HT-29 (cell line): Measurements from ENCODE around the gene PARP12. TPM values are rescaled to one million over a fixed set of nuclear protein-coding genes. Genes with fewer than 3 reads are reported as not detected.

Experiments used
- DNase-seq: peaks from one replicate; pipeline ENCODE4 v3.0.0-alpha.2; 2015; ENCODE audit warnings: low spot score
- total RNA-seq: library from RNA; depleted of rRNA; stranded (reverse); fragments of >200 nt; shearing (Covaris generic); gene quantifications from 2 replicates; pipeline ENCODE4 v1.2.3, GENCODE V29; 2014

The PARP12 gene
- total RNA-seq, 1 experiment from 2014 or later: 51.1 TPM

DNA sequence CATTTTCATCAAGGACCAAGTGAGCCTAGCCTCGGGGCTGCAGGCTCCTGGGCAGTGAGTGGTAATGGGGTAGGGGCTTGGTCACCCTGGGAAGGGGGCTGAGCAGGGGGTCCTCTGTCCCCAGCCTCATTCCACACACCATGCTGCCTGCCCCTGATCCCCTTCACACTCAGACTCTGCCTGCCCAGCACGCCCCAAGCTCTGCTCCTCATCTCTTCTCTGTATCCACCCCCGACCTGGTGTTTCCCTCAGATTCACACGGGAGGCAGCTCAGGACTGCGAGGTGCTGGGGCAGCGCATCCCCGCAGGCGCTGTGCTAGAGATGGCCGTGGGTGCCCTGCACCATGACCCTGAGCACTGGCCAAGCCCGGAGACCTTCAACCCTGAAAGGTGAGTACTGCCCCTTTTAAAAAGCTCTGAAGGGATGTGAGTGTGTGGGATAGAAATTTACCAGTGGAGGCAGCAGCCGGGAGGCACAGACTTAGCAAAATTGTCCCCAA is 47.2 kb downstream of the PARP12 start:
- no peak for DNase-seq

GRCh38 chr7:140014123-140014522 is 48.6 kb downstream of the PARP12 start:
- no peak for DNase-seq

- DNase-seq: no peak
Measured at GRCh38 chr7:140013676-140014075, 49.1 kb downstream of the PARP12 start.

DNA sequence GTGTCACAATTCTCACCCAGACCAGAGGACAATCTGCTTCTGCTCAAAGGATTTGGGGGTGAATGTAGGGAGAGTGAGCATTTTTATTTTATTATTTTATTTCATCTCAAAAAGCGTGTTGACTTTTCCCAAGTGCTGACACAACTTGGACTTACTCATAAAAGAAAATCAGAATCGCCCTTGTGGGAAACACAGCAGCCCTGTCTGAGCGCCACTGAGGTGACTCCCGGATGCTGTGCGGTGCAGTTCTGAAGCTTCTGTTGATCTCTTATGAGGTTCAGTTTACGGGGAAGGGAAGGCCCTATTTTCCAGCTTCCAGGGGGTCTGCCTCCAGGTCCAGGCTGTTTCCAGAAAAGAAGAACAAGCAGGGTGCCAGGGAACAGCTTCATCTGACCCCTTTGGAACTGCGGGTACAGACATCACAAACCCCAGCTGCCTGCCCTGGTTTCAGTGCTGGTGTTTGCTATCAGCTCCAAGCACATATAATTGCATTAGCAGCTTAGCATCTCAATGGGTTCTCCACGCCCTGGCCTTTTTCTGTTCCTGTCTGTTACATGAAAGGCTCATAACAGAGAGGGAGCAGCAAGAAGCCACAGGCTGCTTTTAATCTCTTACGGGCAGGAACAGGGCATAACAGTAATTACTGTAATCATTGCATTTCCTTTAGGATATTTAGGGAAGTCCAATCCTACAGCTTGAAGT is 52.4 kb downstream of the PARP12 start:
- DNase-seq: no peak

DNA sequence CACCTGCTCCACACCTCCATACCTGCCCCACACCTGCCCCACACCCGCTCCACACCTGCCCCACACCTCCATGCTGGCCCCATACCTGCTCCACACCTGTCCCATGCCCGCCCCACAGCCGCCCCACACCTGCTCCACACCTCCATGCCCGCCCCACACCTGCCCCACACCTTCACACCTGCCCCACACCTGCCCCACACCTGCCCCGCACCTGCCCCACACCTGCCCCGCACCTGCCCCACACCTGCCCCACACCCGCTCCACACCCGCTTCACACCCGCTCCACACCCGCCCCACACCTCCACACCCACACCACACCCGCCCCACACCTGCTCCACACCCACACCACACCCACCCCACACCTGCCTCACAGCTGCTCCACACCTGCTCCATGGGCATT is 53.0 kb downstream of the PARP12 start:
- no peak for DNase-seq

DNA sequence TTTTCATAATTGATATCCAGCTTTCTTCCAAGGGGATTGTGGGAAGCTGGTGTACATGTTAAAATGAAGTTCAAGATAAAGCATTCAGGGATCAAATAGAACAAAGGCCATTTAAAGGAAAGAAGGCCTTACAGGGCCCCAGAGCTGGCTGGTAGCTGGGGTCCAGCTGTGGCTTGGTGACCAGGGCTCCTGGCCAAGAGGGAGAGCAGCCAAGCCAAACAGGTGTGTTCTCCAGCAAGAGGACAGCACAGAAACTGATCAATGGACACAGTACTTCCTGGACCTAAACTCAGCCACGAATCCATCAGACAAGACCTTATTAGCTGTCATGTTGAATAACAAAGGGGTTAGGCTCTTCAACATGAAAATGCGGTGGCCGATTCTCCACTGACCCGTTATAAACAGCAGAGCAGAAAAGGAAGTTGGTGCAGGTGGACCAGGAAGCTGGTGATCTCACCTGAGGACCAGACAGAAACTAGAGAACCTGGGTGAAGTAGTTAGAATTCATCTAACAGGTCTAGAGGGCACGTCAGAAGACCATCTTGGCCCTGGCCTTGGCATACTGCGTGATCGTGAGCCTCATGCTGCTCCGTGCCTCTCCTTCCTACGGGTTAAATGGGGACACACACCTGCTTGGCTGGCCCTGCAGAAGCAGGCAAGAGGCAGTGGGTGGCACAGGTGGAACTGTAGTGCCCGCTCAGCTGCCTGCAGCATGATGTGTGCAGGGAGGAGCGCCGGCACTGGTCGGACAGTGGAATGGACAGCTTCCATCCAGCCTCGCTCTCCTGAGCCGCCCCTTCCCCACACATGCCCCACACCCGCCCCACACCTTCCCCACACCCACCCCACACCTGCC is 53.8 kb downstream of the PARP12 start:
- DNase-seq: no peak

DNA sequence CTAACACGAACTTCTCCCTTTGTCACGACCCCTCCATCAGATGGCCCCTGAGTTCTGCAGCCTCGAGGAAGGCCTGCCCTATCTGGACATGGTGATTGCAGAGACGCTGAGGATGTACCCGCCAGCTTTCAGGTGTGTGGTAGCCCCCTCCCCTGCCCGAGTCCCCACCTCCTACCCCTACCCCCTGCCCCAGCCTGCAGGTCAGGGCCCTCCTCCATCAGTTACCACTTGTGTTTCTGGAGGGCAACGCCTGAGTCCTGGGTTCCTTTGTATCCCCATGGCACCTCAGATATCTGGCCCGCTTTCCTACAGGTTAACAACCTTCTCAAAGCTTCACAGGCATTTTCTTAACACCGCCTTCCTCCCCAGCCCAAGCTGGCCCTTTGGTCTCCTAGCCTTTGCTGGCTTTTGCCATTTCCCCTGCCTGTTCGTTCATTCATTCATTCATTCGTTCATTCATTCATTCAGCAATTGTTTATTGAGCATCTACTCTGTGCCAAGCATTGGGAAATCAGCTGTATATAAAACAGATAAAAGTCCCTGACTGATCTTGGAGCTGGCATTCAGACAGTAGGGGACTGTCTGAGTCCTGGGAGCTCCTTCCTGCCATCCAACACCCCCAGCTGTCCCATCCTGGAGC is 55.6 kb downstream of the PARP12 start:
- no peak for DNase-seq

DNA sequence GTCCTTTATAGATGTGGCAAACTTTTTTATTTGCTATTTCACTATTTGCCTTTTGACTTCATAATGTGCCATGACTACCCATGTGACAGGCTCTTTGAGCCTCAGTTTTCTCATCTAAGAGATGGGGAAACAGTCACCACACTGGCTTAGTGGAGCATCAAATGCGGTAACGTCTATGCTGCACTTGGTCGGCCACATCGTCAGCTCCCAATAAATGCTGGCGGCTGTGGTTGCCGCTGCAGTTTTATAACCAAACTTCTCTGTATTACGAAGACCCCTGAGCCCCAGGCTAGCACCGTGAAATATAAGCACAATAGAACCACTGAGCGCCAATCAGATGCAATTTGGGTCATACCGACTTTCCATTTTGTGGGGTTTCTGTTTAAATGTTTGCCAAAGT is 56.2 kb downstream of the PARP12 start:
- DNase-seq: no peak

- DNase-seq: peak; percentile 61
Measured at GRCh38 chr7:140005754-140006503, 56.8 kb downstream of the PARP12 start.

- no peak for DNase-seq
Measured at GRCh38 chr7:140005341-140005740, 57.4 kb downstream of the PARP12 start.

GRCh38 chr7:140004672-140005071 is 58.1 kb downstream of the PARP12 start:
- no peak for DNase-seq

DNA sequence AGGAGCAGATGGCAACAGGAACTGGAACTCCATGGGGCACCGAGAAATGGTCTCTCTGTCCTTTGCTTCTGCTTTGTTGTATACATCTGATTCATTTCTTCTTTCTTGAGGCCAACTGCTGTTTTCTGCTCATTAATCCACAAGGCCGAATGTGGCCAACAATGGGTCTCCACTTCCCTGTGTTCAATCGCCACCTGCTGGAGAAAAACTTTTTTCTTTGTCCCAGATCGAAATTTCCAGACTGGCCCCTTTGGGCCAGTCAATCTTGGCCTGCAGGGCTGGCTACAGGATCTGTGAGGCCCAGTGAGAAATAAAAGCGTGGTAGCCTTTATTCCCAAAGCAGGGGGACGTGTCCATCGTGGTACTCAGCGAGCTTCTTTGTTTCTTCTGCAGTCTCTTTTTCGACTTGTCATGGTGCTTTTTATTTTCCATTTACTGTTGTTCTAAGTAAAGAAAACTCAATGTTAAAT is 58.8 kb downstream of the PARP12 start:
- peak; percentile 78 for DNase-seq

GRCh38 chr7:140000666-140001268 is 62.0 kb downstream of the PARP12 start:
- no peak for DNase-seq

- DNase-seq: no peak
Measured at GRCh38 chr7:139999516-139999915, 63.2 kb downstream of the PARP12 start.

- no peak for DNase-seq
Measured at GRCh38 chr7:139998572-139998971, 64.2 kb downstream of the PARP12 start.

- no peak for DNase-seq
Measured at GRCh38 chr7:139995017-139995915, 67.5 kb downstream of the PARP12 start.

DNA sequence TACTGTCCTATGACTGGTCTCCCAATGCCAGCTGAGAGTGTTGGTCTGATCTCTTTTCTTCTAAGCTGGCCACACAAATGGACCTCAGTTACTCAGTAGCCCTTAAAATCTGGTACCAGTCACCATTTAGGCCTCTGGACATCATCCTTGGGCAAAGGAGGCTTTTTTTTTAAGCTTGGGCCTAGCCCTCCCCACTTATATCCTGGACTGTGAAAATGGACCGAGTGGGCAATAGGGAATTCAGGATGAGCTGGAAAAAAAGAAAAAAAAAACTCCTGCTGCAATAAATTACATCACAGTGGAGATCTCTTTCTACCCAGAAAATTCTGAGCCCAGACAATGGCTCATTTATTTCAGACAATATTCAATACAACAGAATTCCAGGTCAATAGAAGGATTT is 68.4 kb downstream of the PARP12 start:
- no peak for DNase-seq

DNA sequence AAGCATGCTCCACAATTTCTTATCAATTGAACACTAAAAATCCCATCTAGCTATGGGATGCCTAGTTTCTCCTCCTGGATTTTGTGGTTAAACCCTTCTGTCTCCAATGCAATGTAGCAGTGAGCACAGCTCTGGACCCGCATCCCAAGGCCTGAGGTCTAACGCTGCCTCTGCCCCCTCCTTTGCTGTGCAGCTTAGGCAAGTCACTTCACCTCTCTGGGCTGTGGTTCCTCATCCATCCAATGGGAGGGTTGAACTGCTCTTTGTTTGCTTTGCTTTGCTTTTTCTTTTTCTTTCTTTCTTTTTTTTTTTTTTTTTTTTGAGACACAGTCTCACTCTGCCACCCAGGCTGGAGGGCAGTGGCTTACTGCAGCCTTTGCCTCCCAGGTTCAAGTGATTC is 69.2 kb downstream of the PARP12 start:
- DNase-seq: no peak

GRCh38 chr7:139993169-139993568 is 69.6 kb downstream of the PARP12 start:
- no peak for DNase-seq
